PFSK-1 (cell line): ENCODE results near the gene PLEK.

Experiments used
- REST ChIP-seq, 2 experiments: IDR thresholded peaks; 2 replicates each; pipeline versions ENCODE4 v1.6.1 to v1.8.0; 2011 to 2012; ENCODE audit warnings: low read depth in 2 of 2, low read length in 2 of 2, control low read depth in 1 of 2, inconsistent platforms in 1 of 2, mild to moderate bottlenecking in 1 of 2, moderate library complexity in 1 of 2; ENCODE audit not compliant: insufficient read depth in 1 of 2
- TAF1 ChIP-seq: IDR thresholded peaks from 2 replicates; pipeline ENCODE4 v1.6.1; 2012; ENCODE audit warnings: low read length, control low read depth, borderline replicate concordance; ENCODE audit not compliant: insufficient read depth

- TF ChIP-seq REST (IDR thresholded peaks at IDR 0.05; ENCODE audit: insufficient read depth in 1 of 2, low read depth in 2 of 2, low read length in 2 of 2) (no peak), TAF1 (no peak)
These were observed 55.3 kb downstream of the PLEK start for GRCh38 chr2:68420254-68420910.
